LoVo (cell line): ENCODE data around the gene GBE1.

Experiments
- DNase-seq: peaks from one replicate; pipeline ENCODE4 v3.0.0-alpha.2; 2016; ENCODE audit warnings: low spot score

The GBE1 gene

DNA sequence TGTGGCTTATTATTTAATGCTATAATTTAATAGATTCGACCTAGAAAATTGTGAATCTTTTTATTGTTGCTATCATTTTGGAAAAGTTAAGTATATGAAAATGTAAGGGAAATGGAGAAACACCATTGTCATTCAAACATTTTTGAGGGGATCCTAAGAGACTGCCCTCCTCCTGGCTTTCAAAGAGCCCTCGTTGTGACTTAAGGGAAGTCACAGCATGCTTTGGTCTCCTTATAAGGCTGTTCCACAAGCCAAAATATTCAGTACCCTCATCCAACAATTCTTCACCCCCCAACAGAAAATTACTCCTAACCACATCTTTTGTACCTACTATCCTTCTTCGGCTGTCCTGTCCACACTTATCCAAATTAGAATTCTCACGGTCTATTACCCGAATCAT, 140.2 kb downstream of the GBE1 start:
- DNase-seq: no peak

DNA sequence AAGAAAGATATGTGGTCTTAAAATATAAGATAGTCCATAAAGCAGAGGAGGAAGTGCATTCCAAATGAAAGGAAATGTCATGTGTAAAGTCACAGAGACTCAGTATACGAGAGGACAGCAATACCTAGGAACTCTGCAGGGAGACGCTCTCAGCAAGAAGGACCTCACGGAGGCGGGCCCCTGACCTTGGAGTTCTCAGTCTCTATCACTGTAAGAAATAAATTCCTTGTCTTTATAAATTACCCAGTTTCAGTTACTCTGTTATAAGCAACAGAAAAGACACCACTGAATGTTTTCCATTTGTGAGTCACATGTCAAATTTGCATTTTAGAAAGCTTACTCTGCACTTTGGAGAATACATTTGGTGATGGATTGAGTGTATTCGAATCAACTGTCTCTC, 140.6 kb downstream of the GBE1 start:
- no peak for DNase-seq

GRCh38 chr3:81612768-81613167, 148.7 kb downstream of the GBE1 start:
- DNase-seq: no peak

DNA sequence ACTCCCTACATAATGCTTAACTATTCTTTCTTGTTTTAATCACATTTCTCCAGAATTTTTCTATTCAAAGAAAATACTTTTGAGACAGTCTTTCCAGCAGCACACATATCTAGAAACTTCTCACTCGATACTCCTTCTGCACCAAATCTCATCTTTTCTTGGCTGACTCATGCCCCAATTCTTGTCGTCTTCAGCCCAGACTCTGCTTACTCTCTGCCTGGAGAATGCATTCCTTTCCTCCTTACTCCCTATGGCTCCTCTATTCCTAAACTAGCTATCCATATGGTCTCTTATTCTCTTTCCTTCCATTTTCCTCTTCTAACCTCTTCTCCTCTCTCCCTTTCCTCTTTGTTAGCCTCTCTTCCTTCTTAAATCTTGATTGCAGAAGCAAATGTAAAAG, 158.7 kb downstream of the GBE1 start:
- DNase-seq: no peak

- DNase-seq: no peak
These were observed 159.6 kb downstream of the GBE1 start for GRCh38 chr3:81601707-81602305.

- peak; percentile 5 for DNase-seq
These were observed 169.3 kb downstream of the GBE1 start for GRCh38 chr3:81592101-81592500.

GRCh38 chr3:81585937-81586336, 175.5 kb downstream of the GBE1 start:
- DNase-seq: no peak

DNA sequence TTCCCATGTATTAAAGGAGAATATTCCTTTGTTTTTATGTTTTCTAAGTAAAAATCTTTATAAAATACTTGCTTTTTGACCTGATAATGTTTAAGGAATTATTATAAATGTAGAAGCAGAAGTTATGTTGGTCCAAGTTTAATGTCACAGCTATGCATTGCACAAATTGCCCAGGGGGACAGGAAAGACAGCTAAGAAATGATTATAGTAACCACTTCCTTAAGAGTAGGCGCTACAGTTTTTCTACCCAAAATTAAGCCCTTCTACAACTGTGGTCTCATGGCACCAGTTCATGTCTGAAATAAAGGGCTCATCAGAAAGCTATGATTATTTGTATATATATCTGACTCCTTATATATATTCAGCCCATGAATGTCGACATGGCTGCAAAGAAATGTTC, 176.4 kb downstream of the GBE1 start:
- no peak for DNase-seq

DNA sequence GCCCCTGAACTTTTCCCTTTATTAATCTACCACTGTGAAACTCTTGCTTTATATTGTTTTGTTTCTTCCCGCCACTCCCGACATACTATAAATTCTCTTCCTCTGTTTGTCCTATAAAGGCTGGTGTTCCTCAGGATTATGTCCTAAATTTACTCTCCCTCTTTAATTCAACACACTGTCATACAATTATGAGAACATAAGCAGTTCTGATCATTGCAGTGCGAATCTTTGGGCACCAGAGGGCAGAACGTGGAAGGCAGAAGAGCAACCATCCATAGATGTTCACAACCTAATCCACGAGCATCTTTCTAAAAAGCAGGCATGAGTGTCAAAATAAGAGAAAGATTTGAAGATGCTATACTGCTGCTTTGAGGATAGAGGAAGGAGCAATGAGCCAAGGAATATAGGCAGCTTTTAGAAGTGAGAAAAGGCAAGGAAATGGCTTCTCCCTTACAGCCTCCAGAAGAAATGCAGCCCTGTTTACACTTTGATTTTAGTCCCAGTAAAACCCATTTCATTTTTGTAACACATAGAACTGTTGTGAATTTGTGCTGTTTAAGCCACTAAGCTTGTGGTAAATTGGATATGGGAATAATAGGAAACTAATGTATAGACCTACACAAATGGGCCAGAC, 179.4 kb downstream of the GBE1 start:
- peak; percentile 50 for DNase-seq

GRCh38 chr3:81580355-81580754, 181.1 kb downstream of the GBE1 start:
- no peak for DNase-seq

DNA sequence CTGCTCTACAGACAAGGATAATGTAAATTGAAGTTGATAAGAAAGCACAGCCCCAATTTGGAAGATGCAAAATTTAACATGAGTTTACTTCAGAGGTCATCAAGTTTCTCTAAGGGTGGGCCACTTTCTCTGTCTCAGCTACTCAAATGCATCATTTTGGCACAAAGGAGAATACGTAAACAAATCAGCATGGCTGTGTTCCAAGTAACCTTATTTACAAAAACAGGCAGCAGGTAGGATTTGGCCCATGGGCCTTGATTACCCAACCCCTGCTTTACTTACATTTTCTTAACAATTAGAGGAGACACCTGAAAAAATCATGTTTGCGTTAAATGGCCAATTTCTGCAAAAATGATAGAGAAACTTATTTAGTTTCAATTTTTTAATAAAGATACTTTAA, 181.7 kb downstream of the GBE1 start:
- no peak for DNase-seq

GRCh38 chr3:81572201-81572756, 189.2 kb downstream of the GBE1 start:
- DNase-seq: no peak

GRCh38 chr3:81568378-81568777, 193.1 kb downstream of the GBE1 start:
- DNase-seq: no peak

DNA sequence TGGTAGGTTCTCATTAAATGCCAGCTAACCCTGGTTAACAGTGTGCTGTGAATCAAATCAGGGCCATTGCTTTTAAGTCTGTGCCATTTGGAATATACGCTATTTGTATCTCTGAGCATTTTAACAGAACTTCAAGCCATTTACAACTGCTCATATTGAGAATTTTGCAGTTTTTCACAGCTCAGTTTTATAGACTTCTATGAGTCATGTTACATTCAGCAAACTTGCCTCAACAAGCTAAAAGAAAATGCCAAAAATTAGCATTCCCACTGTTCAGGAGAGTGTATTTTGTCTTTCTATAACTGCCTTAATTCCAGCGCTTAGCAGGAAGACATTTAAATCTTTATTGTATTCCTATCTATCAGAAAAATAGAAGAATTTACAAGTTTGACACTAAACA, 196.4 kb downstream of the GBE1 start:
- no peak for DNase-seq

GRCh38 chr3:81558106-81558505, 203.3 kb downstream of the GBE1 start:
- DNase-seq: no peak

DNA sequence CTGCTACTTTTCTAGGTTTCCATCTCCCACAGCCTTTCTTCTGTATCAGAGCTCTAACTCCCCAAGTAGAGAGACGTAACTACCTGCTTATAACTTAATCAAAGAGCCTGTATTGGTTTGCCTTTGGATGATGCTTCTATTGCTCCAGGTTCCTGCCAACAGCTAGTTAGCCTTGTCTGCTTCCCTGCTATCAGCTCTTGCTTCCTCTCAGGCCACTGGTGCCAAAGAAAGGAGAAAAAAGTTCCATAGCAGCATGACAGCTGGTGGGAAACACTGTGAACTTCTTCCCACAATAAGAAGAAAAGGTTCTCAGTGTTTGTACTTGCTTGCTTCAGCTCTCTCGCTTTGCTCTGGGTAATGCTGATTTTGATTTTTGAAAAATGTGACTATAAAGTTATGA, 206.6 kb downstream of the GBE1 start:
- DNase-seq: no peak

- DNase-seq: no peak
These were observed 207.1 kb downstream of the GBE1 start for GRCh38 chr3:81554388-81554787.

GRCh38 chr3:81550415-81550814, 211.0 kb downstream of the GBE1 start:
- DNase-seq: no peak

DNA sequence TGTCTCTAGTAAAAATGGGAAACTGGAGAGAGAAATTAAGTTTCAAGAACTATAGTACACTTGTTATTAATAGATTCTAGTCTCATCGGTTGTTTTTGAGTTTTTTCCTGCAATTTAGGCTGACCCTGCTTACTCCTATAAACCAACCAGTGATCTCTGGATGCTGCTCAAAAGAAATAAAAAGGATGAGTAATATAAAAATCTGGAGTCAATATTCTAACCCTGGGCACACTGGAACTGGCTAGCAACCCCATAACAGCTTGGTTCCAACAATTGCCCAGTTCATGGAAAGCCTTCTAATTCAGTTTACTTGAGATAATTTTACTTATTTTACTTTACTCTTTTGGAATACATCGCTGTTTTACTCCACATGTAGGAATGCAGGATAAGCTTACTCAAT, 211.6 kb downstream of the GBE1 start:
- no peak for DNase-seq

GRCh38 chr3:81549388-81549787, 212.1 kb downstream of the GBE1 start:
- DNase-seq: no peak

GRCh38 chr3:81545572-81545971, 215.9 kb downstream of the GBE1 start:
- DNase-seq: no peak

DNA sequence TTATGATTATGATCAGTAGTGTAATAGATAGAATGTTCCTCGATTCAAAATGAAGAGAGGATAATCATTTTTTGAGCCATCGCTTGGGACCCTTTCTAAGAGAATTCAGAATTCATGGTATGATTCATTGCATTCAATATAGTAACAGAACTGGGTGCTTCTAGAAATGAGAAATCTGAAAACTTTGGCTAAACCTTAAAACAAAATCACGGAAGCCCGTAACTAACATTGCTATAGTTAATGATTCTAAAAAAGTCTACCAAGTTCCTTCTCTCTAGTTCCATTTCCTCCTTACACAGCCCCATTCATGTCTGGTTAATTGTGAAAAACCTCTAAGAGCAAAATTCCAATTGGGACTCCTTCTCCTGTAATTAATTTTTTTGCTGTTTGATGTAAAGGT, 217.1 kb downstream of the GBE1 start:
- DNase-seq: no peak

GRCh38 chr3:81540787-81541186, 220.7 kb downstream of the GBE1 start:
- DNase-seq: no peak

DNA sequence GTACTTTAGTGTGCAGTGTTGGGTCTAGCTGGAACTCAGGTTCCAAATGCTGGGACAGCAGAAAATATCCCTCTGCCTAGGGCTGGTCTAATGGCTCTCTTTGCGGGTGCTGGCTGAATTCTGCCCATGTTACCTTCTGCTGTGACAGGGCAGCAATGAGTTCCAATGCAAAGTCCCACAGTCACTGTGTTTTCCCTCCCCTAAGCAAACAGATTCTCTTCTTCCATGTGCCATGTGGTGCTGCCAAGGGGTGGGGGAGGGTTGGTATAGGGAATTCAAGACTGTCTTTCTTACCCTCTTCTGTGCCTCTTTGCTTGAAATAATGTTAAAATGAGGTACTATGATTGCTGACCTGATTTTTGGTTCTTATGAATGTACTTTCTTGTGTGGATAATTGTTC, 229.6 kb downstream of the GBE1 start:
- no peak for DNase-seq
